ENCODE measurements around the gene CLEC4E. TPM values are rescaled to one million over a fixed set of nuclear protein-coding genes. Genes with fewer than 3 reads are reported as not detected.
A peak's percentile ranks its signal among the peaks of the same experiment; 100 is the strongest.

Gene CLEC4E
- total and polyA plus RNA-seq, 2 experiments from 2014 or later, result not detected

DNA sequence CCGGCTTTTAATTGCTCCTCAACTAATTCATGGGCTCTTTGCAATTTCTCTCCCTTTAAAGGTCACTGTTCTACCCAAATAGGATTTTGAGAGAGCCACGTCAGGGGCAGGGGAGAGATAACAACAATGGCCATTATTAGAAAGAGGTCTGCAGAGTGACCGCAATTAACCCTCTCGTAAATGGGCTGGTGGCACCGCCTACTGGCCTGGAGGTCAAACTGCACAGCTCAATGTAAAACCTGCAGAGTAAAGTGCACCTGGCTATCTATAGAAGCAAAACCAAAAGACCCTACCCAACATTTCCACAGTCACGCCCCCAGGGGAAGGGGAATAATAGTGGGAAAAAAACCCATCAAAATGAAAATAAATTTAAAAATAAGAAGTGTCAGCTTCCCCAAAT lies 21.6 kb upstream of the CLEC4E start:
- 99% methylated on average over 6 of the region's 6 CpGs for WGBS (ENCODE audit: low lambda C conversion rate, missing lambda C conversion rate)

DNA sequence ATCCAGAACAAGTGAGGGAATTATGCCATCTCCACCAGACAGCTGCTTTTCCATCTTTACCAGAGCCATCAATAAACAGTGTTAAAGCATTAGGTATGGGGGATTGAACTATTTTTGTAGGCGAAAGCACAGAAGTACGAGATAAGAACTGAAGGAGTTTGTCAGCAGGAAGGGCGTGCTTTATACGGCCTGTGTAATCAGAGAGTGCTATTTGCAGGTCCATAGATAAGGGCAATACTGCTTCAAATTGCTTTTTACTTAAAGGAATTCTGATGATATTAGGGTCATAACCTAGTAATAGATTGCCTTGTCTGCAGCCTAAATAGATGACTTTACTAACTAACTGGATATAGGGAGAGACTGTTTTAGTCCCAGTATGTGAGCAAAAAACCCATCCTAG lies 20.3 kb upstream of the CLEC4E start:
- DNase-seq (ENCODE audit: low spot score), result peak; percentile 20
- no peak overlapping the region for H2AFZ ChIP-seq
- no peaks in the 10 kb centered on the region for H3K9me3 ChIP-seq (ENCODE audit: low read depth)
- peaks cover 6% of the 10 kb centered on the region for H3K4me1 ChIP-seq (ENCODE audit: insufficient read depth)
- H3K27me3 ChIP-seq, result no peaks in the 10 kb centered on the region
- H3K36me3 ChIP-seq (replicated peaks; ENCODE audit: insufficient read depth, low read depth), result no peaks in the 10 kb centered on the region
- H3K79me2 ChIP-seq, result no peaks in the 10 kb centered on the region
- no peaks in the 10 kb centered on the region for H4K20me1 ChIP-seq (ENCODE audit: insufficient read depth, poor library complexity, severe bottlenecking)
- H3K4me3 ChIP-seq, result no peak overlapping the region
- H3K9me2 ChIP-seq (replicated peaks; ENCODE audit: insufficient read depth), result no peaks in the 10 kb centered on the region
- 50% methylated on average over 4 of the region's 4 CpGs for WGBS (ENCODE audit: low lambda C conversion rate, missing lambda C conversion rate)
- no peak overlapping the region for H3K4me2 ChIP-seq
- TF ChIP-seq, protein P1, sequence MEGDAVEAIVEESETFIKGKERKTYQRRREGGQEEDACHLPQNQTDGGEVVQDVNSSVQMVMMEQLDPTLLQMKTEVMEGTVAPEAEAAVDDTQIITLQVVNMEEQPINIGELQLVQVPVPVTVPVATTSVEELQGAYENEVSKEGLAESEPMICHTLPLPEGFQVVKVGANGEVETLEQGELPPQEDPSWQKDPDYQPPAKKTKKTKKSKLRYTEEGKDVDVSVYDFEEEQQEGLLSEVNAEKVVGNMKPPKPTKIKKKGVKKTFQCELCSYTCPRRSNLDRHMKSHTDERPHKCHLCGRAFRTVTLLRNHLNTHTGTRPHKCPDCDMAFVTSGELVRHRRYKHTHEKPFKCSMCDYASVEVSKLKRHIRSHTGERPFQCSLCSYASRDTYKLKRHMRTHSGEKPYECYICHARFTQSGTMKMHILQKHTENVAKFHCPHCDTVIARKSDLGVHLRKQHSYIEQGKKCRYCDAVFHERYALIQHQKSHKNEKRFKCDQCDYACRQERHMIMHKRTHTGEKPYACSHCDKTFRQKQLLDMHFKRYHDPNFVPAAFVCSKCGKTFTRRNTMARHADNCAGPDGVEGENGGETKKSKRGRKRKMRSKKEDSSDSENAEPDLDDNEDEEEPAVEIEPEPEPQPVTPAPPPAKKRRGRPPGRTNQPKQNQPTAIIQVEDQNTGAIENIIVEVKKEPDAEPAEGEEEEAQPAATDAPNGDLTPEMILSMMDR (IDR thresholded peaks at IDR 0.05; ENCODE audit: poor library complexity), result no peak
- TF ChIP-seq EZH2 (IDR thresholded peaks at IDR 0.05; ENCODE audit: borderline replicate concordance), result no peak
- no peak for TF ChIP-seq EZH2phosphoT487 (IDR thresholded peaks at IDR 0.05; ENCODE audit: low read depth, severe bottlenecking, unreplicated experiment)
- H3K27ac ChIP-seq, result peak overlapping the region; percentile 42

More for the DNA sequence above, 21.6 kb upstream of the CLEC4E start:
- no peak overlapping the region for H2AFZ ChIP-seq
- TF ChIP-seq, protein P1 (IDR thresholded peaks at IDR 0.05; ENCODE audit: poor library complexity), result no peak
- no peak for TF ChIP-seq EZH2phosphoT487 (IDR thresholded peaks at IDR 0.05; ENCODE audit: low read depth, severe bottlenecking, unreplicated experiment)
- no peak for TF ChIP-seq EZH2 (IDR thresholded peaks at IDR 0.05; ENCODE audit: borderline replicate concordance)
- H3K4me3 ChIP-seq, result no peak overlapping the region
- DNase-seq (ENCODE audit: low spot score), result no peak
- H3K9me3 ChIP-seq (ENCODE audit: low read depth), result no peaks in the 10 kb centered on the region
- no peaks in the 10 kb centered on the region for H3K79me2 ChIP-seq
- no peak overlapping the region for H3K4me2 ChIP-seq
- H3K9me2 ChIP-seq (replicated peaks; ENCODE audit: insufficient read depth), result no peaks in the 10 kb centered on the region
- H3K27ac ChIP-seq, result no peak overlapping the region
- no peaks in the 10 kb centered on the region for H4K20me1 ChIP-seq (ENCODE audit: insufficient read depth, poor library complexity, severe bottlenecking)
- H3K4me1 ChIP-seq (ENCODE audit: insufficient read depth), result peaks cover 6% of the 10 kb centered on the region
- no peaks in the 10 kb centered on the region for H3K36me3 ChIP-seq (replicated peaks; ENCODE audit: insufficient read depth, low read depth)
- no peaks in the 10 kb centered on the region for H3K27me3 ChIP-seq

DNA sequence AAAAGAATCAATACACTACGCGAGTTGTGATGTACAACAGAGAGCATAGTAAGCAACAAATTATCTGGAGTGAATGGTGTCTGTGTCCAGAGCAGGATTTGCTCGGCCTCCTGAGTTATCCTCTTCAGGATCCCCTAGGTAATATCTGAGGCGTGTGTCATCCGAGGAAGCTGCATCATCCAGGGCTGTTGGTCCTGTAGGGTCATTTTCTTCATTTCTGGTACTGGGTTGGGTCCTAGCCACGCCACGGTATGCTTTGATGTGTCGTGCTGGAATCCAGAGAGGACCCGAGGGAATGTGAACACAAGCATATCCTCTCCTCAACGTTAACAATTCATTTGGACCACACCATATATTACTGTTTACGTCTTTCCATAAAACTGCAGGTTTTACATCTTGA lies 19.0 kb upstream of the CLEC4E start:
- Histone ChIP-seq H3K9me2 (replicated peaks; ENCODE audit: insufficient read depth) (no peaks in the 10 kb centered on the region), H3K9me3 (ENCODE audit: low read depth) (no peaks in the 10 kb centered on the region), H3K27ac (no peak overlapping the region), H3K27me3 (no peaks in the 10 kb centered on the region), H3K36me3 (replicated peaks; ENCODE audit: insufficient read depth, low read depth) (no peaks in the 10 kb centered on the region), H3K4me1 (ENCODE audit: insufficient read depth) (peaks cover 6% of the 10 kb centered on the region), H4K20me1 (ENCODE audit: insufficient read depth, poor library complexity, severe bottlenecking) (no peaks in the 10 kb centered on the region), H3K79me2 (no peaks in the 10 kb centered on the region), H3K4me3 (no peak overlapping the region), H3K4me2 (no peak overlapping the region), H2AFZ (no peak overlapping the region)
- 76% methylated on average over 11 of the region's 11 CpGs for WGBS (ENCODE audit: low lambda C conversion rate, missing lambda C conversion rate)
- TF ChIP-seq EZH2phosphoT487 (IDR thresholded peaks at IDR 0.05; ENCODE audit: low read depth, severe bottlenecking, unreplicated experiment) (no peak), EZH2 (IDR thresholded peaks at IDR 0.05; ENCODE audit: borderline replicate concordance) (no peak)
- TF ChIP-seq, protein P1 (IDR thresholded peaks at IDR 0.05; ENCODE audit: poor library complexity), result no peak
- no peak for DNase-seq (ENCODE audit: low spot score)

Data from hepatocyte (in vitro differentiated cells).